Measurements from ENCODE around the gene ANGEL2.

The ANGEL2 gene, protein sequence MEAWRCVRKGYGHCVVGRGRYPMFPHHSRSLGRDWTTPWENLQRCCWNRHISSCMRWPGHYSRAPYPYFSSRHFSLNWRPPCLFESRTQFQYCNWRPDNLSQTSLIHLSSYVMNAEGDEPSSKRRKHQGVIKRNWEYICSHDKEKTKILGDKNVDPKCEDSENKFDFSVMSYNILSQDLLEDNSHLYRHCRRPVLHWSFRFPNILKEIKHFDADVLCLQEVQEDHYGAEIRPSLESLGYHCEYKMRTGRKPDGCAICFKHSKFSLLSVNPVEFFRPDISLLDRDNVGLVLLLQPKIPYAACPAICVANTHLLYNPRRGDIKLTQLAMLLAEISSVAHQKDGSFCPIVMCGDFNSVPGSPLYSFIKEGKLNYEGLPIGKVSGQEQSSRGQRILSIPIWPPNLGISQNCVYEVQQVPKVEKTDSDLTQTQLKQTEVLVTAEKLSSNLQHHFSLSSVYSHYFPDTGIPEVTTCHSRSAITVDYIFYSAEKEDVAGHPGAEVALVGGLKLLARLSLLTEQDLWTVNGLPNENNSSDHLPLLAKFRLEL

DNA sequence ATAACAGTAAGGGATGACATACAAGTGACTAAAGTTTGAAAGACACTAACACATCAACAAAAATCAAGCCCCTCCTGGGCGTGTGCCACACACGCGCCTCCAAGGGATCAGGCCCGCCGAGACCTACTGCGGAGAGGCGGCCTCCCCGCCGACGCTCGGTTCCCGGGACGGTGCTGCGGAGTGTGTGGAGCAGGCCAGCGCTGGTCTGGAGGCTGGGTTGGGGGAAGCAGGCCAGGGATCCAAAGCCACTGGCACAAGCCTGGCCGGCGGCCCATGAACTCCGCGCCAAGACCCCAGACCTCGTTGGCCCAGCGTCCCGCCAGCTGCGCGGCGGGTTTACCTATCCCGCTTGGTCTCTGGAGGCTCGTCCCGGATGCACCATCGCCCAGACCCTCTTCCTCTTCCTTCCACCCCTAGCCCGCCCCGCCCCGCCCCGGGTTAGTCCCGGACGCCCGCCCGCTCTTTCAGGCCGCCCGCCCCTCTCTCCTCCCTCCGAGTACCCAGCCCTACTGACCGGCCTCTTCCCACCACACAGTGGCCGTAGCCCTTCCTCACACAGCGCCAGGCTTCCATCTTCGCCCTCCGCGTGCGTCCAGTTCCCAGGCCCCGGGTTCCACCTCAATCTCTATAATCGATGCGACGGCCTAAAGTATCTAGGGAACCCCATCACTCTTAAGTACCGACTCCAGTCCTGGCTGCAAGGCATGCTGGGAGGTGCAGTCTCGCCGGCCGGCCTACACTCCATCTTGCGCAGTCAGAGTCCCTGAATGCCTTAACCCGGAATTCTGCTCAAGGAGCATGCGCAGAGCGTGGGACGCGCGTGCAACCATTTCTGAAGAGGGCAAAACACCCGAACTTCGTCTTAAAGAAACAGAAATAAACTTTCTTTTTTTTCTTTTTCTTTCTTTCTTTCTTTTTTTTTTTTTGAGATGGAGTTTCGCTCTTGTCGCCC is at the start of gene ANGEL2:
Gene ANGEL2, minus strand, starts transcription at position 769 of the 952 bp plus-strand sequence. Its CDS starts 196 bp downstream, at position 573.
- TF ChIP-seq, protein P1, sequence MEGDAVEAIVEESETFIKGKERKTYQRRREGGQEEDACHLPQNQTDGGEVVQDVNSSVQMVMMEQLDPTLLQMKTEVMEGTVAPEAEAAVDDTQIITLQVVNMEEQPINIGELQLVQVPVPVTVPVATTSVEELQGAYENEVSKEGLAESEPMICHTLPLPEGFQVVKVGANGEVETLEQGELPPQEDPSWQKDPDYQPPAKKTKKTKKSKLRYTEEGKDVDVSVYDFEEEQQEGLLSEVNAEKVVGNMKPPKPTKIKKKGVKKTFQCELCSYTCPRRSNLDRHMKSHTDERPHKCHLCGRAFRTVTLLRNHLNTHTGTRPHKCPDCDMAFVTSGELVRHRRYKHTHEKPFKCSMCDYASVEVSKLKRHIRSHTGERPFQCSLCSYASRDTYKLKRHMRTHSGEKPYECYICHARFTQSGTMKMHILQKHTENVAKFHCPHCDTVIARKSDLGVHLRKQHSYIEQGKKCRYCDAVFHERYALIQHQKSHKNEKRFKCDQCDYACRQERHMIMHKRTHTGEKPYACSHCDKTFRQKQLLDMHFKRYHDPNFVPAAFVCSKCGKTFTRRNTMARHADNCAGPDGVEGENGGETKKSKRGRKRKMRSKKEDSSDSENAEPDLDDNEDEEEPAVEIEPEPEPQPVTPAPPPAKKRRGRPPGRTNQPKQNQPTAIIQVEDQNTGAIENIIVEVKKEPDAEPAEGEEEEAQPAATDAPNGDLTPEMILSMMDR (IDR thresholded peaks at IDR 0.05; ENCODE audit: low read depth, low read length): no peak

DNA sequence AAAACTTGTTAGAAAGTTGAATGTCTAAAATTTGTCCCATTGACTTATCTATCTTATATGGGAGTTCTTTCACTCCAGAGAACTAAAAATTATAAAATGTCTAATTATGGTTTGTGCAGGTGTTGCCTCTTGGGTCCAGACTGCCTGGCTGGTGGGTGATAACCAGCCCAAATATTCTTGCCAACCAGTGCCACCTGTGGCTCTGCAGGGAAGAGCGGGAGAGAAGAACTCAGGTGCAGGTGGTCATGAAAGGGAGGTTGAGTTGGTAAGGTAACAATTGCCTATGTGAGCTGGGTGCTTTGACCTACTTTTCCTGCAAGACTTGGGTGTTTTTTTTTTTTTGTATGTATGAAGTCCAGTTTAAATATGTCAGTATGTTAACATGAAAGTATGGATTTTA is 45.6 kb upstream of the ANGEL2 start:
- H3K4me3 ChIP-seq (ENCODE audit: low read depth, low read length): no peak overlapping the region
- TF ChIP-seq, protein P1 (IDR thresholded peaks at IDR 0.05; ENCODE audit: low read depth, low read length): no peak

More for the DNA sequence above, at the start of gene ANGEL2:
- H3K4me3 ChIP-seq (ENCODE audit: low read depth, low read length): peak within 1 kb of the TSS; percentile 87

DNA sequence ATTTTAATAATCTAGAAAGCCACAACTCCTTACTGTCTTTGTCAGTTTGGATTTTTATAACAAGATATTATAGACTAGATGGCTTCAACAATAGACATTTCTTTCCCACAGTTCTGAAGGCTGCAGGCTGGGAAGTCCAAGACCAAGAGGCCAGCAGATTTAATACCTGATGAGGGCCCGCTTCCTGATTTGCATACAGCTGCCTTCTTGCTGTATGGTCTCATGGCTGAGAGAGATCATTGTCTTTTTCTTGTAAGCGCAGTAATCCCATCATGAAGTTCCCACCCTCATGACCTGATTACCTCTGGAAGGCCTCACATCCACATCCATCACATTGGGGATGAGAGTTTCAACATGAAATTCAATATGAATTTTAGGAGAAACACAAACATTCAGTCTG is 45.2 kb upstream of the ANGEL2 start:
- TF ChIP-seq, protein P1 (IDR thresholded peaks at IDR 0.05; ENCODE audit: low read depth, low read length): no peak
- no peak overlapping the region for H3K4me3 ChIP-seq (ENCODE audit: low read depth, low read length)

DNA sequence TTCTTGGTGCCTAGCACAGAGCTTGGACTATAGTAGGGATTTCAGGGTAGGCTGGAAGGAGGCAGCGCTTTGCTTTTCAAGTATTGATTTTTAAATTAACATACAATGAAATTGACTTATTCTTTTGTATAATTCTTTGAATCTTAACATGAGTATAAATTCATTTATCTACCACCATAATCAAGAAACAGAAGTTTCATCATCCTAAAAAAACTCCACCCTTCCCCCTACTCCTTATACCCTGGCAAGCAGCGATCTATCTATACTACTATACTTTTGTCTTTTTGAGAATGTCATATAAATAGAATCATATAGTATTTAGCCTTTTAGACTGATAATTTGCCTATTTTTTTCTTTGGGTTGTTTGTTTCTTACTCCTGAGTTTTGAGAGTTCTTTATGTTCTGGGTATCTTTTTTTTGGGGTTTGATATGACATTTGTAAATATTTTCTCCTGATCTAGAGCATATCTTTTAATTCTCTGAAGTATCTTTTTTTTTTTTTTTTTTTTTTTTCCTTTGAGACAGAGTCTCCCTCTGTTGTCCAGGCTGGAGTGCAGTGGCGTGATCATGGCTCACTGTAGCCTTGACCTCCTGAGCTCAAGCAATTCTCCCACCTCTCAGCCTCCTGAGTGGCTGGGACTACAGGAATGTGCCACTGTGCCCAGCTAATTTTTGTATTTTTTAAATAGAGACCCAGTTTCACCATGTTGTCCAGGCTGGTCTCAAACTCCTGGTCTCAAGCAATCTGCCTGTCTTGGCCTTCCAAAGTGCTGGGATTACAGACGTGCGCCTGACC is 41.8 kb upstream of the ANGEL2 start:
- no peak overlapping the region for H3K4me3 ChIP-seq (ENCODE audit: low read depth, low read length)
- TF ChIP-seq, protein P1 (IDR thresholded peaks at IDR 0.05; ENCODE audit: low read depth, low read length): no peak

DNA sequence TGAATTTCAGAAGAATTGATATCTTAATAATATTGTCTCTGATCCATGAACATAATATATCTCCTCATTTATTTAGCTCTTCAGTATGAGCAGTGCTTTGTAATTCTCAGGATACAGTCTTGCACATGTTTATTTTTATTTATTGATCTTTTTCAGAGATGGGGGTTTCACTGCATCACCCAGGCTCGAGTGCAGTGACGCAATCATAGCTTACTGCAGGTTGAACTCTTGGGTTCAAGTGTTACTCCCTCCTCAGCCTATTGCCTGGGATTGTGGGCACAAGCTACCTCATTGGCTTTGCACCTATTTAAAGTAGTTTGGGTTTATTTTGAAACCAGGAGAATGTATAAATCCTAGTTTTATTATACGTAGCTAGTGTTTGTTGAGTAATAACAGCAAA is 40.1 kb upstream of the ANGEL2 start:
- TF ChIP-seq, protein P1 (IDR thresholded peaks at IDR 0.05; ENCODE audit: low read depth, low read length): no peak
- no peak overlapping the region for H3K4me3 ChIP-seq (ENCODE audit: low read depth, low read length)

DNA sequence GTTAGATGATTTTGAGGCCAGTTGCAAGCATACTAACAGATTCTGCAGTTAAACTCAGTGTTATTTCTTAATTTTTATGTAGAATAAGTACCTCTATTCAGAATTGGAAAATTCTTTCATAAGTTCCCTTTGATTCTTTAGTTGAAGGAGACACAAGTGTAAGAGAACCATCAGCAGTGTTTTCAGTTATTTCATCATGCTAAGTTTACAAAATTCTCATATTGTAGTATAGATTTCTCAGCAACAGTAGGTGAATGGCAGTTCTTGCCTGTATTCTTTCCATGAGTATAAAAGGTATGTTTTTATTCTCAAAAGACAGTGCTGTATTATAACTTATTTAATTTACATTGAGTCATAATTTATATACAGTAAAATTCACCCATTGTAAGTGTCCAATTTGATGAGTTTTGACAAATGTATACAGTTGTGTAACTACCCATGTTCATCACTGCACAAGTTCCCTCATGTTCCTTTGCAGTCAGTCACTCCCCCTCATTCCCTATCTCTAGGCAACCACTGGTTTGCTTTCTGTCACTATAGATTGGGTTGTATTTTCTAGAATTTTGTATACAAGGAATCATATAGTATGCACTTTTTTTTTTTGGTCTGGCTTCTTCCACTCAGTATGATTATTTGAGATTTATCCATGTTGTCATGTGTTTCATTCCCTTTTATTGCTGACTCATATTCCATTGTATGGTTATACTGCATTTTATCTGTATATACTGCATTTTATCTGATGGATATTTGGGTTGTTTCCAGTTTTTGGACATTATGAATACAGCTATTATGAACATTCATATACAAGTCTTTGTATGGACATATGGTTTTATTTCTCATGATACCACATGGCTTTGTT is 39.3 kb upstream of the ANGEL2 start:
- TF ChIP-seq, protein P1 (IDR thresholded peaks at IDR 0.05; ENCODE audit: low read depth, low read length): no peak

More for the DNA sequence above, 39.3 kb upstream of the ANGEL2 start:
- H3K4me3 ChIP-seq (ENCODE audit: low read depth, low read length): no peak overlapping the region

Data from WI38 (cell line).